ENCODE results near the gene ELAVL4. TPM values are rescaled to one million over a fixed set of nuclear protein-coding genes. Genes with fewer than 3 reads are reported as not detected.

ELAVL4 gene
- total and polyA plus RNA-seq, 2 donors (not counting 1 experiment from before 2014, with no cell fraction given) = not detected

- Histone ChIP-seq H3K79me2 (ENCODE audit: control insufficient read depth, insufficient read depth, low read length) (no peaks in the 10 kb centered on the region), H3K4me1 (ENCODE audit: control insufficient read depth, extremely low read depth, insufficient read depth, low read length) (no peaks in the 10 kb centered on the region), H3K9ac (ENCODE audit: insufficient read depth, low read length) (no peak overlapping the region), H4K20me1 (ENCODE audit: control insufficient read depth, extremely low read depth, insufficient read depth, low read length) (no peaks in the 10 kb centered on the region), H3K36me3 (ENCODE audit: control insufficient read depth, insufficient read depth, low read length) (no peaks in the 10 kb centered on the region), H3K27me3 (ENCODE audit: control insufficient read depth, insufficient read depth, low read length) (no peaks in the 10 kb centered on the region), H3K4me3 (replicated peaks in 1 of 4; ENCODE audit: control extremely low read depth in 1 of 4, insufficient read depth in 1 of 4, low read depth in 3 of 4, low read length in 4 of 4) (no peak overlapping the region), H3K9me3 (ENCODE audit: control insufficient read depth, insufficient read depth, low read depth, low read length) (no peaks in the 10 kb centered on the region), H2AFZ (ENCODE audit: low read length) (no peak overlapping the region), H3K4me2 (ENCODE audit: extremely low read depth, insufficient read depth, low read length) (no peak overlapping the region), H3K27ac (ENCODE audit: insufficient read depth, low read length) (no peak overlapping the region)
- no peak for DNase-seq (ENCODE audit: low read depth in 2 of 2)
- no peak for TF ChIP-seq EZH2 (IDR thresholded peaks at IDR 0.05; ENCODE audit: low read length, missing control alignments)
- TF ChIP-seq CTCF (conservative IDR thresholded peaks at IDR 0.05 in 1 of 2, IDR thresholded peaks at IDR 0.05 in 1 of 2; ENCODE audit: low read depth in 1 of 2, low read length in 2 of 2) = no peak
These were observed 138.1 kb downstream of the ELAVL4 start for GRCh38 chr1:50246869-50247268.

- H4K20me1 ChIP-seq (ENCODE audit: control insufficient read depth, extremely low read depth, insufficient read depth, low read length) = no peaks in the 10 kb centered on the region
- TF ChIP-seq EZH2 (IDR thresholded peaks at IDR 0.05; ENCODE audit: low read length, missing control alignments) = no peak
- TF ChIP-seq CTCF (conservative IDR thresholded peaks at IDR 0.05 in 1 of 2, IDR thresholded peaks at IDR 0.05 in 1 of 2; ENCODE audit: low read depth in 1 of 2, low read length in 2 of 2) = no peak
- no peak overlapping the region for H3K4me3 ChIP-seq (replicated peaks in 1 of 4; ENCODE audit: control extremely low read depth in 1 of 4, insufficient read depth in 1 of 4, low read depth in 3 of 4, low read length in 4 of 4)
- no peaks in the 10 kb centered on the region for H3K9me3 ChIP-seq (ENCODE audit: control insufficient read depth, insufficient read depth, low read depth, low read length)
- H3K4me2 ChIP-seq (ENCODE audit: extremely low read depth, insufficient read depth, low read length) = no peak overlapping the region
- no peaks in the 10 kb centered on the region for H3K27me3 ChIP-seq (ENCODE audit: control insufficient read depth, insufficient read depth, low read length)
- no peaks in the 10 kb centered on the region for H3K4me1 ChIP-seq (ENCODE audit: control insufficient read depth, extremely low read depth, insufficient read depth, low read length)
- H3K27ac ChIP-seq (ENCODE audit: insufficient read depth, low read length) = no peak overlapping the region
- no peaks in the 10 kb centered on the region for H3K36me3 ChIP-seq (ENCODE audit: control insufficient read depth, insufficient read depth, low read length)
- H3K79me2 ChIP-seq (ENCODE audit: control insufficient read depth, insufficient read depth, low read length) = no peaks in the 10 kb centered on the region
- no peak overlapping the region for H3K9ac ChIP-seq (ENCODE audit: insufficient read depth, low read length)
- DNase-seq (ENCODE audit: low read depth in 2 of 2) = no peak
- H2AFZ ChIP-seq (ENCODE audit: low read length) = no peak overlapping the region
These were observed 143.0 kb downstream of the ELAVL4 start for GRCh38 chr1:50251702-50252101.

GRCh38 chr1:50252196-50252595 is 143.5 kb downstream of the ELAVL4 start:
- no peaks in the 10 kb centered on the region for H4K20me1 ChIP-seq (ENCODE audit: control insufficient read depth, extremely low read depth, insufficient read depth, low read length)
- H3K79me2 ChIP-seq (ENCODE audit: control insufficient read depth, insufficient read depth, low read length) = no peaks in the 10 kb centered on the region
- no peak for DNase-seq (ENCODE audit: low read depth in 2 of 2)
- H3K9me3 ChIP-seq (ENCODE audit: control insufficient read depth, insufficient read depth, low read depth, low read length) = no peaks in the 10 kb centered on the region
- H3K9ac ChIP-seq (ENCODE audit: insufficient read depth, low read length) = no peak overlapping the region
- H3K27ac ChIP-seq (ENCODE audit: insufficient read depth, low read length) = no peak overlapping the region
- no peaks in the 10 kb centered on the region for H3K27me3 ChIP-seq (ENCODE audit: control insufficient read depth, insufficient read depth, low read length)
- no peak overlapping the region for H3K4me2 ChIP-seq (ENCODE audit: extremely low read depth, insufficient read depth, low read length)
- TF ChIP-seq CTCF (conservative IDR thresholded peaks at IDR 0.05 in 1 of 2, IDR thresholded peaks at IDR 0.05 in 1 of 2; ENCODE audit: low read depth in 1 of 2, low read length in 2 of 2) = no peak
- TF ChIP-seq EZH2 (IDR thresholded peaks at IDR 0.05; ENCODE audit: low read length, missing control alignments) = no peak
- H3K4me3 ChIP-seq (replicated peaks in 1 of 4; ENCODE audit: control extremely low read depth in 1 of 4, insufficient read depth in 1 of 4, low read depth in 3 of 4, low read length in 4 of 4) = no peak overlapping the region
- no peaks in the 10 kb centered on the region for H3K36me3 ChIP-seq (ENCODE audit: control insufficient read depth, insufficient read depth, low read length)
- no peak overlapping the region for H2AFZ ChIP-seq (ENCODE audit: low read length)
- H3K4me1 ChIP-seq (ENCODE audit: control insufficient read depth, extremely low read depth, insufficient read depth, low read length) = no peaks in the 10 kb centered on the region

Other genes starting within 250 kb of the ELAVL4 start
- not detected in 2 replicates for gene AGBL4, start 85.0 kb upstream of the ELAVL4 start, total RNA-seq
- gene AGBL4, start 85.0 kb upstream of the ELAVL4 start, polyA plus RNA-seq = not detected in 2 replicates